ENCODE measurements around the gene TRAF3. TPM values are rescaled to one million over a fixed set of nuclear protein-coding genes. Genes with fewer than 3 reads are reported as not detected.
"Not testable (repeated sequence)": the region's sequence is repeated elsewhere in the genome, so short reads cannot be mapped to it uniquely, and the experiment has no call there.

The TRAF3 gene
- total RNA-seq, 1 donor: 19.5 TPM

DNA sequence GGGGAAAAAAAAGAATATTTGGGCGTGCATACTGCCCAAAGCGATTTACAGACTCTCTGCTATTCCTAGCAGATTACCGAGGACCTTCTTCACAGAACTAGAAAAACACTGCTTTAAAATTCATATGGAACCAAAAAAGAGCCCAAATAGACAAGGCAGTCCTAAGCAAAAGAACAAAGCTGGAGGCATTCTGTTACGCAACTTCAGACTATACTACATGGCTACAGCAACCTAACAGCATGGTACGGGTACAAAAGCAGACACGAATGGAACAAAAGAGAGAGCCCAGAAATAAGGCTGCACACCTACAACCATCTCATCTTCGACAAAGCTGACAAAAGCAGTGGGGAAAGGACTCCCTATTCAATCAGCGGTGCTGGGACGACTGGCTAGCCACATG lies 56.7 kb downstream of the TRAF3 start:
- Histone ChIP-seq H3K79me2 (ENCODE audit: insufficient read depth, low read length) (peaks cover 39% of the 10 kb centered on the region), H3K27me3 (ENCODE audit: insufficient read depth, low read length) (no peaks in the 10 kb centered on the region), H4K20me1 (ENCODE audit: insufficient read depth, low read length) (peaks cover 22% of the 10 kb centered on the region), H3K36me3 (ENCODE audit: insufficient read depth, low read length) (peaks cover 10% of the 10 kb centered on the region), H3K4me2 (ENCODE audit: insufficient read depth, low read length) (no peak overlapping the region), H3K27ac (ENCODE audit: low read depth, low read length) (no peak overlapping the region), H3K4me1 (ENCODE audit: insufficient read depth, low read length) (no peaks in the 10 kb centered on the region), H3K9me3 (ENCODE audit: low read depth, low read length) (no peaks in the 10 kb centered on the region), H2AFZ (ENCODE audit: low read length) (no peak overlapping the region), H3K4me3 (ENCODE audit: insufficient read depth, low read length) (no peak overlapping the region)
- no peak for TF ChIP-seq CTCF (IDR thresholded peaks at IDR 0.05; ENCODE audit: extremely low read depth, low read depth, low read length)
- no peak for DNase-seq (ENCODE audit: insufficient read length, low spot score, missing footprints)

- H2AFZ ChIP-seq (ENCODE audit: low read length): no peak overlapping the region
- H3K4me1 ChIP-seq (ENCODE audit: insufficient read depth, low read length): no peaks in the 10 kb centered on the region
- H3K4me2 ChIP-seq (ENCODE audit: insufficient read depth, low read length): no peak overlapping the region
- H3K9me3 ChIP-seq (ENCODE audit: low read depth, low read length): no peaks in the 10 kb centered on the region
- H3K27ac ChIP-seq (ENCODE audit: low read depth, low read length): no peak overlapping the region
- H4K20me1 ChIP-seq (ENCODE audit: insufficient read depth, low read length): peaks cover 11% of the 10 kb centered on the region
- DNase-seq (ENCODE audit: insufficient read length, low spot score, missing footprints): no peak
- peaks cover 9% of the 10 kb centered on the region for H3K36me3 ChIP-seq (ENCODE audit: insufficient read depth, low read length)
- H3K79me2 ChIP-seq (ENCODE audit: insufficient read depth, low read length): peaks cover 21% of the 10 kb centered on the region
- no peak overlapping the region for H3K4me3 ChIP-seq (ENCODE audit: insufficient read depth, low read length)
- no peak for TF ChIP-seq CTCF (IDR thresholded peaks at IDR 0.05; ENCODE audit: extremely low read depth, low read depth, low read length)
- H3K27me3 ChIP-seq (ENCODE audit: insufficient read depth, low read length): no peaks in the 10 kb centered on the region
These were observed 58.7 kb downstream of the TRAF3 start for GRCh38 chr14:102835959-102836358.

- peaks cover 14% of the 10 kb centered on the region for H3K79me2 ChIP-seq (ENCODE audit: insufficient read depth, low read length)
- H4K20me1 ChIP-seq (ENCODE audit: insufficient read depth, low read length): not testable (repeated sequence)
These were observed 59.9 kb downstream of the TRAF3 start for GRCh38 chr14:102837120-102837519.

DNA sequence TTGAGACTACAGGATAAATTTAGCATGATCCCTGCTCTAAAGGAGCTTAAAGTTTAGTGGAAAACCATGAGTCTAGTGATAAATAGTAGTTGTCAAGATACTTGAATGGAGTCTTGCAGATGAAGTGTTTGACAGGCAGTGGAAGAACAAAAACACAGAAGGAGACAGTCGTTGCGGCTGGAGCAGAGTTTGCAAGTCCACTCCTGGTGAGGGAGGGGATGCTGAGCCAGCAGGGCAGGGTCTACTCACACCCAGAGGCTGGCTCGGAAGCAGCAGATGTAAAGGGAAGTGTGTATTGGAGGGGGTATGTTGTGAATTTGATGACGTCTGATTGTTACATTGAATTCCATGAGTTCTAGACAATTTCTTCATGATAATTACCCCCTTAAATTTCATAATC lies 61.3 kb downstream of the TRAF3 start:
- Histone ChIP-seq H3K27me3 (ENCODE audit: insufficient read depth, low read length) (no peaks in the 10 kb centered on the region), H3K36me3 (ENCODE audit: insufficient read depth, low read length) (peaks cover 2% of the 10 kb centered on the region), H3K4me1 (ENCODE audit: insufficient read depth, low read length) (no peaks in the 10 kb centered on the region), H3K4me2 (ENCODE audit: insufficient read depth, low read length) (no peak overlapping the region), H3K27ac (ENCODE audit: low read depth, low read length) (no peak overlapping the region), H3K4me3 (ENCODE audit: insufficient read depth, low read length) (no peak overlapping the region), H3K9me3 (ENCODE audit: low read depth, low read length) (no peaks in the 10 kb centered on the region), H3K79me2 (ENCODE audit: insufficient read depth, low read length) (peaks cover 11% of the 10 kb centered on the region), H2AFZ (ENCODE audit: low read length) (no peak overlapping the region), H4K20me1 (ENCODE audit: insufficient read depth, low read length) (peaks cover 6% of the 10 kb centered on the region)
- no peak for TF ChIP-seq CTCF (IDR thresholded peaks at IDR 0.05; ENCODE audit: extremely low read depth, low read depth, low read length)
- no peak for DNase-seq (ENCODE audit: insufficient read length, low spot score, missing footprints)

More at GRCh38 chr14:102837120-102837519, 59.9 kb downstream of the TRAF3 start:
- not testable (repeated sequence) for H3K4me2 ChIP-seq (ENCODE audit: insufficient read depth, low read length); H3K4me1 ChIP-seq (ENCODE audit: insufficient read depth, low read length); DNase-seq (ENCODE audit: insufficient read length, low spot score, missing footprints); H3K27ac ChIP-seq (ENCODE audit: low read depth, low read length); H2AFZ ChIP-seq (ENCODE audit: low read length); H3K4me3 ChIP-seq (ENCODE audit: insufficient read depth, low read length); H3K27me3 ChIP-seq (ENCODE audit: insufficient read depth, low read length); H3K36me3 ChIP-seq (ENCODE audit: insufficient read depth, low read length); H3K9me3 ChIP-seq (ENCODE audit: low read depth, low read length)
